ENCODE data around the gene KRT80. TPM values are rescaled to one million over a fixed set of nuclear protein-coding genes. Genes with fewer than 3 reads are reported as not detected.

KRT80 gene
- total RNA-seq, 2 donors from 2014 or later, result 0.07 to 0.09 TPM

DNA sequence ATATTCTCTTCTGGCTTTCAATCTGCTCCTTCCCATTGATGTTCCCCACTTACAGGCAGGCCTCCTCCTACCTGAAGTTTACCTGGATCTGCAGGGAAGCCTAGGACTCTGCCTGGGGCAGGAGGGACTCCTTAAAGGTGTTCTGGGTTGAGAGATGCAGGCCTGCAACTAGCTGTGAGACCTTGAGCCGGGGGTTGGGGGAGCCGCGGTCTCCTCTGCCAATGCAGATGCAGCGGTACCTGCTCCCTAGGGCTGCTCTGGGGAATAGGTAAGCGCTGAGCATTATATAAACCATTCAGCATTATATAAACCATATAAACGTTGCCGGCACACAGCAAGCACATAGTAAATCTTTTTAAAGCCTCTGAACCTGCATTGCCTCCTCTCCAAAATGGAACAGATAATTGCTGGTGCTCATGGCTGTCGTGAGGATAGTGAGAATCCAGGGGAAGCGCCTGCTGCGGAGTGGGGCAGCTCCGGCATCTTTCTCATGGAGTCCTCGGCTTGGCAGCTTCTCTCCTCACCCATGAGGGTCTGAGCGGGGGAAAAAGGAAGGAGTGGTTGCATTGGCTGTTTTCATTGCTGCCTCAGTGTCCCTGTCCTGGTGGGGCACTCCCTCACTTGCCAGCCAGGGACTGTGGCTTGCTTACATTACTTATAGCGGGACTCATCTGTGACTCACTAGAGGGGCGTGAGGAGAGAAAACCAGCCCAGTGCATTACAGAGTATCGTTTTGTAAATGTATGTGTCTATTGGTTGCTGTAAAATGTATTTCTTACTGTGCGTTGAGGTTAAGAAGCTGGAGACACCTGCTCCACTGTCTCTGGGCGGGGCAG, 12.5 kb upstream of the KRT80 start:
- Mint-ChIP-seq H3K4me3 (no peak overlapping the region), H3K9me3 (no peaks in the 10 kb centered on the region), H3K36me3 (ENCODE audit: low read depth) (no peaks in the 10 kb centered on the region), H3K27ac (no peak overlapping the region), H3K4me1 (peaks cover 2% of the 10 kb centered on the region), H3K27me3 (ENCODE audit: insufficient read depth) (peaks cover 2% of the 10 kb centered on the region)
- H3K4me3 ChIP-seq (ENCODE audit: low read length), result no peak overlapping the region
- no peak overlapping the region for H3K27ac ChIP-seq (ENCODE audit: low read depth, low read length)
- peak; percentile 56 for DNase-seq
- peaks cover 3% of the 10 kb centered on the region for H3K27me3 ChIP-seq (ENCODE audit: control insufficient read depth, insufficient read depth, low read length, poor library complexity, severe bottlenecking)
- H3K36me3 ChIP-seq (ENCODE audit: control insufficient read depth, insufficient read depth, low read length), result no peaks in the 10 kb centered on the region
- H3K4me1 ChIP-seq (ENCODE audit: control insufficient read depth, insufficient read depth, low read length), result no peaks in the 10 kb centered on the region
- TF ChIP-seq, protein P1, sequence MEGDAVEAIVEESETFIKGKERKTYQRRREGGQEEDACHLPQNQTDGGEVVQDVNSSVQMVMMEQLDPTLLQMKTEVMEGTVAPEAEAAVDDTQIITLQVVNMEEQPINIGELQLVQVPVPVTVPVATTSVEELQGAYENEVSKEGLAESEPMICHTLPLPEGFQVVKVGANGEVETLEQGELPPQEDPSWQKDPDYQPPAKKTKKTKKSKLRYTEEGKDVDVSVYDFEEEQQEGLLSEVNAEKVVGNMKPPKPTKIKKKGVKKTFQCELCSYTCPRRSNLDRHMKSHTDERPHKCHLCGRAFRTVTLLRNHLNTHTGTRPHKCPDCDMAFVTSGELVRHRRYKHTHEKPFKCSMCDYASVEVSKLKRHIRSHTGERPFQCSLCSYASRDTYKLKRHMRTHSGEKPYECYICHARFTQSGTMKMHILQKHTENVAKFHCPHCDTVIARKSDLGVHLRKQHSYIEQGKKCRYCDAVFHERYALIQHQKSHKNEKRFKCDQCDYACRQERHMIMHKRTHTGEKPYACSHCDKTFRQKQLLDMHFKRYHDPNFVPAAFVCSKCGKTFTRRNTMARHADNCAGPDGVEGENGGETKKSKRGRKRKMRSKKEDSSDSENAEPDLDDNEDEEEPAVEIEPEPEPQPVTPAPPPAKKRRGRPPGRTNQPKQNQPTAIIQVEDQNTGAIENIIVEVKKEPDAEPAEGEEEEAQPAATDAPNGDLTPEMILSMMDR (conservative IDR thresholded peaks at IDR 0.05), result no peak
- WGBS, 2 experiments (ENCODE audit: insufficient coverage in 1 of 2, insufficient read length in 1 of 2), result 90 to 91% methylated on average over 9 to 18 of the region's 18 CpGs
- no peak overlapping the region for H3K9ac ChIP-seq (ENCODE audit: extremely low read depth, low read length, poor library complexity, severe bottlenecking)
- H3K9me3 ChIP-seq (ENCODE audit: control insufficient read depth, low read length), result no peaks in the 10 kb centered on the region

DNA sequence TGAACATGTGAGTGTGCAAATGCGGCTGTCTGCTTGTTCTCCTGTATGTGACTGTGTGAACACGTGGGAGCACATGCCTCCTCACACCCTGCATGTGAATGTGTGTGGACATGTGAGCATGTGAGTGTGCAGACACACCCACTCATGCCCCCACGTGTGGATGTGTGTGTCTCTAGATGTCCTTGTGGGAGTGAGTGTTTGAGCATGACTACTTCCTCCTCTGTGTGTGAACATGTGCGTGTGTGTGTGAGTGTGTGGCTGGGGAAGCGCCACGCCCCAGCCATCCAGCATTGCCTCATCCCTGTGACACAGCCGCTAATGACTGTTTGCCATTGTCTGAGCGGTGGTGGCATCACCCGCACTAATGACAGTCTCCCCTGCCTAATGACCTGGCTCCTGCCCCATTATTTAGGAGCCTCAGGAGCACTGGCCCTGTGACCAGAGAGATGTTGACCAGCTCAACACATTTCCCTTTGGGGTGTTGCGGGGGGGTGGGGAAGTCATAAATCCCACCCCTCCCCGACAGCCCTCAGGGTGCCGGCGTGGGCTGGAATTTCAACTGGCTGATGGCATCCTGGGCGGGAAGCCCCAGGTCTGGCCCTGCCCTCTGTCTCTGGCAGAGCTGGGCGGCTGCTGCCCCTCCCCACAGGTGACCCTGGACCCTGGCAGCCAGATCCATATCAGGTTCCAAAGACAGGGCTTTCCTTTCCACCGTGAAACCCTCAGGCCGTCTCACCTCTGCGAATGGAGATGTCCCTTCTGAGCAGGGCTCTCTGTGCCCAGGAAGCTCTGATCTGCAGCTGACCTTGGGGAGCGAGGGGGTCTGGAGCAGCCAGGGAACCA, 11.5 kb upstream of the KRT80 start:
- 84 to 87% methylated on average over 7 to 19 of the region's 19 CpGs for WGBS, 2 experiments (ENCODE audit: insufficient coverage in 1 of 2, insufficient read length in 1 of 2)
- H3K4me3 Mint-ChIP-seq, result no peak overlapping the region

More for the DNA sequence above, 11.5 kb upstream of the KRT80 start:
- Mint-ChIP-seq H3K27me3 (ENCODE audit: insufficient read depth) (no peaks in the 10 kb centered on the region), H3K9me3 (no peaks in the 10 kb centered on the region), H3K4me1 (peaks cover 2% of the 10 kb centered on the region), H3K27ac (peak overlapping the region; percentile 79), H3K36me3 (ENCODE audit: low read depth) (no peaks in the 10 kb centered on the region)
- Histone ChIP-seq H3K27ac (ENCODE audit: low read depth, low read length) (no peak overlapping the region), H3K4me1 (ENCODE audit: control insufficient read depth, insufficient read depth, low read length) (no peaks in the 10 kb centered on the region), H3K4me3 (ENCODE audit: low read length) (no peak overlapping the region), H3K9ac (ENCODE audit: extremely low read depth, low read length, poor library complexity, severe bottlenecking) (no peak overlapping the region), H3K9me3 (ENCODE audit: control insufficient read depth, low read length) (no peaks in the 10 kb centered on the region), H3K36me3 (ENCODE audit: control insufficient read depth, insufficient read depth, low read length) (no peaks in the 10 kb centered on the region), H3K27me3 (ENCODE audit: control insufficient read depth, insufficient read depth, low read length, poor library complexity, severe bottlenecking) (peaks cover under 1% of the 10 kb centered on the region)
- TF ChIP-seq, protein P1 (conservative IDR thresholded peaks at IDR 0.05), result no peak
- peak; percentile 54 for DNase-seq

Measured in endodermal cell (in vitro differentiated cells).